HG03442 (cell line): ENCODE measurements around the gene SOS1.

ENCODE experiments used
- ATAC-seq: cut with Tn5 transposase; IDR thresholded peaks from one replicate; pipeline ENCODE4 v1.9.1; 2021; ENCODE audit warnings: mild to moderate bottlenecking, moderate library complexity; ENCODE audit not compliant: unreplicated experiment

SOS1 gene

GRCh38 chr2:39039072-39039471 lies 81.8 kb downstream of the SOS1 start:
- no peak for ATAC-seq

GRCh38 chr2:39033980-39034379 lies 86.9 kb downstream of the SOS1 start:
- no peak for ATAC-seq

- no peak for ATAC-seq
These were observed 93.4 kb downstream of the SOS1 start for GRCh38 chr2:39027421-39027820.

DNA sequence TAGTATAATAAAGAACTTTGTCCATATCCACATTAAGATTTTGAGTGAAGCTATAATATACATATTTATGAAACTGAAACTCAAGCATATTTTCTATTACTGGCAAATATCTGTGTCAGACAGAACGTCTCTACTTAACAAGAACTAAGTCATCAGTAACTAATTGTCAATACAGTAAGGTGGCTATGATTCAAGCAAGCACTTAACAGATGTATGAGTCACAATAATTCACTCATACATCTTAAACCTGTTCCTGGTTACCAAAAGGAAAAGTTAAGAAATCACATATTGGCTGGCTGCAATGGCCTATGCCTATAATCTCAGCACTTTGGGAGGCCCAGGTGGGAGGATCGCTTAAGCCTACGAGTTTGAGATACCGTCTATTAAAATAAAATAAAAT lies 96.0 kb downstream of the SOS1 start:
- no peak for ATAC-seq

- ATAC-seq: no peak
These were observed 97.2 kb downstream of the SOS1 start for GRCh38 chr2:39023649-39024048.

DNA sequence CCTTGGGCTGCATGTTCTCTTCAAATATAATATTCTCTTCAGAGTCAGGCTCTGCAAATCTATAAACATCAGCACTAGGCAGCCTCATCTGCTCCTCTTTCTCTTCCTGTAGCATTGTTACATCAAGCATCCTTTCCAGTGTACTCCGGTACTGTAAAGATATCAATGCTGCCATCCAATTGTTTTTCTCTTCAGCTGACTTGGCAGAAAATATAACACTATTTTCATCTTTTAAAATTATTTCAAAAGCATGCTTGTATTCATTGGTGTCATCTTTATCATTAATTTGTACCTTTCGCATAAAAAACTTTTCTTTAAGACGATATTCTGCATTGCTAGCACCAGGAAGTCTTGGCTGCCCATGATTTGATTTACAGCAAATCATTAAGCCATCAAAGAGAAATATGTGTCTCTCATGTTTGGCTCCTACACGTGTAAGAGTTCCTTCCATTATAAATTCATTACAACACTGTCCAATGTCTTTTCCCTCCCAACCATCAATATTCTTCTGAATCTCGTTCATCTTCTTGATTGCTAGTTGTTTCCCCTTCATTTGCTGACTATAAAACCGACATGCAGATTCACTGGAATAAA lies 98.1 kb downstream of the SOS1 start:
- no peak for ATAC-seq

- no peak for ATAC-seq
These were observed 100.5 kb downstream of the SOS1 start for GRCh38 chr2:39020383-39020782.

DNA sequence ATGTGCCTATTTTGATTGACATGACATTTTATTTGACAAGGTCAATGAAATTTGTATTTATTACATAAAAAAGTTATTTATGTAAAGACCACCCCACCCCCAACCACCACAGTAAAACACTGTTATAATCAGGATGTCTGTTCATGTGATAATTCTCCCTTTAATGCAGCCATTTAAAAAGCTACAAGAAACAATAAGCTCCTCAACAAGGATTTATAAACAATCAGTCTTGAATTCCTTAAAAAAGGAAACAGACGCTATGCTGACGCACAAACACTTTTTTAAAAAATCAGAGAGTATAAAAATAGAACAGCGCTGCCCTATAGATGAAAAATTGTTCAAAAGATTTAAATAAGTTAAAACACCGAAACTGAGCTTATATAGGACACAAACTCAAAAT lies 102.2 kb downstream of the SOS1 start:
- no peak for ATAC-seq

DNA sequence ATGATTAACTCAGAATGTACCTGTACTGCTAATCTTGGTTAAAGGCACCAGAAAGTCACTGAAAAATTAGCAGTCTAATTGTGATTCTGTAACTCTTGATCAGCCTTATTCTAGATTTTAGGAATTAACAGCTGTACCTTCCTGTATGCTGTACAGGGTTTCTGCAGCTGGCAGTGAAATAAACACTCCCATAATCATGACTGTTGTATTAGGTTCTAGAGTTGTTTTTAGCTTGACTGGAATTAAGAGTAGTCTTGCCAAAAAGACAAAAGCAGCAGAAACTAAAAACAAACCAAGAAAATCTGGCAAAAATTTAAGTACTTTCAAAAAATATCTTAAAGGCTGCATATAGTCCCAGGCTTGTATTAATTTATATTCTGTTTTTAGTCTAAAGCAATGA lies 103.5 kb downstream of the SOS1 start:
- ATAC-seq: no peak

DNA sequence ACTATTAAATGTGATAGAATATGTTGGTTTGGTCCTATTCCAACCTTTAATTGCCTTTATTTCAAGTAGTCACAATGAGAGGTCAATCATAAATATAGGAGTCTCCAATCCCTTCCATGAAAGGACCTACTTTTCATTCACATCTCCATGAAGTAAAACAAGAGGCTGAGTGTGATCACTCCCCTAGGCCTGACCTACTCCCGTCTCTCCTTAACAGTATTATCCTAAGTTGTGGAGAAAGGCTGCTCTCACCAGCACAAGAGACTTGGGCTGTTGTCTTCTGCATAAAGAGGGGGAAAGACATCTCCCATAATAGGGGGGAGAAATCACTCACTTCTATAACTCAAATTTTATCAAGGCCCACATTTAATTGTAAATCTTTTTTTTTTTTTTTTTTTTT lies 105.4 kb downstream of the SOS1 start:
- ATAC-seq: no peak

DNA sequence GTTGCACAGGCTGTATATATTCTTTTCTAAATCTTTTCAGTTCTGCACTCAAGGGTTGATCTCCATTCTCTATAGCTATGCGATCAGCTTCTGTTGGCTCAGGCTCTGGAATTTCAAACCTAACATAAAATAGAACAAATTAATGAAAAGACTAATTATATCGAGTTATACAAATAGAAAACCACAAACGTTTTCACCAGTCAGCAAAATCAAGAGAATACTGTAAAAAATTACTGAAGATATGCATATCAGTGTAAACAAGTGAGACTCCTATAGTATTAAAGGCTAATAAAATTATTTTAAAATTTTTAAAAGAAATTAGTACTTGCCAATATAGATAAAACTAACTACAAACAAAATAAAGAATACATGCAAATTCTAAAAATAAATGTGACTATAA lies 107.0 kb downstream of the SOS1 start:
- no peak for ATAC-seq

DNA sequence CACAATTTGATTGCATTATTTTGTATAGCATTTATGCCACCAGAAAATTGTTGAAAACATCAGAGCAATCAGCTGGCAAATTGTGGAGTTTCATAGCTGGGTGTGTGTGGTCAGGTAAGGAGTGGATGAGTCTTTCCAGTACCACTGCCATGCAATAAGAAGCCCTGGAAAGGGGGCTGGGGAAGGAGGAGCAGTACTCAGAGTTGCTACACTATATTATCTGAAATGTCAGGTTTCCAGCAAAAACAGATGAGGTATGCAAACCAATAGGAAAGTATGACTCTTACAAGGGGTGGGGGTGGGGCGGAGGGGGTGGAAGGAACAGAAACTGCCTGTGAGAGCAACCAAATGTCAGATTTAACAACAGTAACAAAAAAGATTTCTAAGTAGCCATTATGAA lies 112.2 kb downstream of the SOS1 start:
- no peak for ATAC-seq

DNA sequence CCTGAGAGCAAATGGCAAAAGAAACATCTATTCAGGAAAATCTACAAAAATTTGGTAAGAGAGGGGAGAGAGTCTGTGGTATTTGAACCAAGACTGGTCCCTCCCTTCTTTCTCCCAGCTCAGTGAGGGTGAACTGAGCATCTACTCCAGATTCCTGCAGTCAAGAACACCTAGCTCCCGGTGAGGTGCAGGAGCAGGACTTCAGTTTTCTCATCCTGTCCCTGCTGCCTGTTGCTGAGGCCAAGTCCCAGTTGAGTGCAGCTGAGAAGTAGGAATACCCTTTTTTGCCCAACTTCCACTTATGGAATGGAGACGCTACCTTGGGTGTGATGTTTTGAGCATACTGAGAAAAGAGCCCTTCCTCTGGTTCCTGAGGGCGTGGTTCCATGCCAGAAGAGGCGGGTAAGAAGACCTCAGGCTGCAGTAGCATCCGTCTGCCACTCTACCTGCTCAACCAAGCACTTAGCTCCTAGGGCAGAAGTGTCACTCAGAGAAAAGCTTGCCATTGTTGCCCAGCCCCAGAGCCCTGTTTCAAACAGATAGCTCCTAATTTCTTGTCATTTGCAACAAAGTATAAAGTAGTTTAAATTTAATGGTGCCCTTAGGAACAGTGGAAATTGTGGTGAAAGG lies 112.9 kb downstream of the SOS1 start:
- ATAC-seq: no peak

- ATAC-seq: no peak
These were observed 120.3 kb downstream of the SOS1 start for GRCh38 chr2:39000552-39000951.

DNA sequence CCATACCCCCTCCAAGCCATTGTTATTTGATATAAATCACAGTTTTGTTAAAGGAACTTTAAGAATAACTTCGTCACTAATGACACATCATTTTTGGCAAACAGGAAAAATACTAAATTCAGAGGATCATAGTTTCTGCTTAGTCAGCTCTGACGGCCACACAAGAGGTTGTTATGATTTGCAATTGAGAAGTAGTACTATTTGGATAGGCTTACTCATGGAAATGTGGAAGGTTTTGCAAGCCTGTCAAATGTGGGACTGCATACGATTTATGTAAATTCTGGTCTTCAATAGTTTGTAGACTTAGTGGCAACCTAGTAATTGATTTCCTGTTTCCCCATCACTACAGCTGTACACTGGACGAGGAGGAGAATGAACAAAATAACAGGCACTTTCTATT lies 123.1 kb downstream of the SOS1 start:
- ATAC-seq: no peak

DNA sequence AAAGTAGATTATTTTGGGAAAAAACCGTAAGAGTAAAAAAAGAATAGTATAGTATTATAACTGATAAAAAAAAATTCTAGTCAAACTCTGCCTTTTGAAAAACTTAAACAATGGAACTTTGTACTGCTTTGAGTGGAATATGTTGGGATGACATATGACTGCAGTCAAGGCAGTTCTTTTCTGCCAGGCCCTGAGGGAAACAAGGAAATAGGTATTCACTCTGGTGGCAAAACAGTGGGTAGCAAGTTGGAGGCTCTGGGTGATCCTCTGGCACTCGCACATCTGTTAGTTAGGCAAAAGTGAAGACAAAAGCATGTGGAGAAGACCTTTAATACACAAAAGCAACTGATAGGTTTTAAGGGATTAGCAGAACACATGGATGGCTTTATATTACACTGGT lies 129.0 kb downstream of the SOS1 start:
- ATAC-seq: no peak

DNA sequence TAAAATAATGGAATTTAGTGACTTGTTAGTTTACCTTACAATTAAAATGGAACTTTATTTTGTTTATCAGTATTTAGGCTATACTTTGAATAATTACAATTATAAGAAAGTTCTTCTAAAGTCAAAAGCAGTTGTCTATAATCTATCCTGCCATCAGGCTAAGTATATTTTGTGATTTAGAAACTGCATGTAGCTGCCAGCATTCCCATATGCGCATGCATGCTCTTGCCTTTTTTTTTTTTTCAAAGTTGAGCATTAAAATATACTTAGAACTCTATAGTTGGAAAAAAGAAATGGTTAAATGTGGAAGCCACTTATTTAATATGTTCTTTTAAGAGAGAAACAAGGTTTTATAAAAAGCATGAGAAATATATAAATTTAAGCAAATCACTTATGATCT lies 132.1 kb downstream of the SOS1 start:
- no peak for ATAC-seq

DNA sequence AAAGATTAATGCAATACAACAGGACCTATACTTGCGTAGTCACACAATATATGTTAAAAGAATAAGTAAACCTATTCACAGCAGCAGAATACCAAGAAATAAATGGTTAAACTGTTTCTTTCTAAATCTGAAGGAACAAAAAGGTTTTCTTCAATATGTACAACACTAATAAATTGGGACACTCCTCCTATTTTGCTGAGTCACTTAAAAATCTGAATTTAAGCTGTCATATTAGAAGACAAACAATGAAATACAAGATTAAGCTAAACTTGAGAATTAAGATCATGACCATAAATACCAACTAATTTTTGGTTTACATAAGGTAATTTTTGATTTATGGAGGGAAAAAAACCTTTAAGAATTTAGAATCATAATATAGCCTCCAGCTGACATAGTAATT lies 138.4 kb downstream of the SOS1 start:
- no peak for ATAC-seq

GRCh38 chr2:38981670-38982357 lies 139.0 kb downstream of the SOS1 start:
- no peak for ATAC-seq

- ATAC-seq: no peak
These were observed 139.7 kb downstream of the SOS1 start for GRCh38 chr2:38981003-38981669.

GRCh38 chr2:38978908-38979307 lies 141.9 kb downstream of the SOS1 start:
- no peak for ATAC-seq

GRCh38 chr2:38978296-38978903 lies 142.5 kb downstream of the SOS1 start:
- no peak for ATAC-seq
